ENCODE data around the gene CECR2.

The CECR2 gene

DNA sequence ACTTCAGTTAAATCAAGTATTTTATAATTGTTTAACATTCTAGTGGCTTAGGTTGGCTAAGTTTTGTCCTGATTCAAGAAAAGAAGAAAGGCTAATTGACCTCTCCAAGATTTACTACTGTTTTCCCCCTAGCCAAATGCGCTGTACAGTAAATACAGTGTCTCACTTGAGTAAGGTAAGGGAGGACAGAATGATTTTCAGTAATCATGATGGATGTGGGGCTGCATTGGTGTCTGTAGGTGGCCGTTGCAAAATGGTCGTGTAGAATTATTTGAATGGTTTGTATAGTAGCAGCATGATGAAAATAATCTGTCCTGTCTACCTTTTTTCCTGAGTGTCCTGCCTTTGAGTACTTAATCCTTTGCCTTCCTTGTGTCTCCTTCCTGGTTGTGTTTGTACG, 4.6 kb downstream of the CECR2 start:
- H3K36me3 Mint-ChIP-seq, result no peaks in the 10 kb centered on the region
- DNase-seq, result no peak
- CTCF ChIA-PET, result no interaction called here
- H3K27ac Mint-ChIP-seq, result no peak overlapping the region
- peaks cover 55% of the 10 kb centered on the region for H3K27me3 Mint-ChIP-seq
- H3K9me3 Mint-ChIP-seq, result no peaks in the 10 kb centered on the region
- H3K4me3 Mint-ChIP-seq, result no peak overlapping the region
- peaks cover 6% of the 10 kb centered on the region for H3K4me1 Mint-ChIP-seq

DNA sequence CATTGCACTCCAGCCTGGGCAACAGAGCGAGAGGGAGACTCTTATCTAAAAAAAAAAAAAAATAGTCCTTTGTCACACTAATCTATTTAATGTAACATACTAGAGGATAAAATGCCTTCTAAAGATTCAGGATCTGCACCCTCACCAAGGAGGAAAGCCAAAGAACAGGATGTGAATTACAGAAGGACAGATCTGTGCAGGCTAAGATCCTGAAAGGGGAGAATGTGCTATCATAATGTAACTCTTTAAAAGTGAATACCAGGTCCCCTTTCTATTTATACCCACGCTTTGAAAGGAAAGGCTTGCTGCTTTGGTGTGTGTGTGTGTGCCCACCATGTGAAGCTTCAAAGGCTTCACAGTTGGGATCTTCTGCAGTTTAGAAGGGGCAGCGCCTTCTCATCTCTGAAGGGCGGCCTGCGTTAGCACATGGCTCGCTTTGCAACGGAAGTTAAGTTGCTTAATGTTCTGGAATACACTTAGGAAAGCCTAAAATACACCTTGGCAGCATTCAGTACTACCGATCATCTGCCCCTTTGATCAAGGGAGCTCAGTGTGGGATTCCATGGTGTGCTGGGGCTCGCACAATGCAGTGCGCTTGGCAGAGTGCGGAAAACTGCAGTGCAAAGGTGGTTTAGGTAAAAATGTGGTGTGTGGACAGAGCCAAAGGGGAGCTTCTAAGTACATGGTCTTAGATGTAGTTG, 6.8 kb downstream of the CECR2 start:
- H3K36me3 Mint-ChIP-seq, result no peaks in the 10 kb centered on the region

GRCh38 chr22:17376950-17377349, 7.7 kb downstream of the CECR2 start:
- CTCF ChIA-PET, result no interaction called here
- H3K36me3 Mint-ChIP-seq, result no peaks in the 10 kb centered on the region
- H3K27me3 Mint-ChIP-seq, result peaks cover 45% of the 10 kb centered on the region
- no peaks in the 10 kb centered on the region for H3K9me3 Mint-ChIP-seq
- H3K4me1 Mint-ChIP-seq, result peaks cover 3% of the 10 kb centered on the region
- DNase-seq, result no peak
- no peak overlapping the region for H3K4me3 Mint-ChIP-seq
- no peak overlapping the region for H3K27ac Mint-ChIP-seq

More for the DNA sequence above, 6.8 kb downstream of the CECR2 start:
- Mint-ChIP-seq H3K27ac (no peak overlapping the region), H3K4me1 (peaks cover 4% of the 10 kb centered on the region), H3K9me3 (no peaks in the 10 kb centered on the region), H3K4me3 (no peak overlapping the region), H3K27me3 (peaks cover 54% of the 10 kb centered on the region)
- no peak for DNase-seq
- CTCF ChIA-PET, result no interaction called here

- H3K36me3 Mint-ChIP-seq, result no peaks in the 10 kb centered on the region
- CTCF ChIA-PET, result no interaction called here
- H3K9me3 Mint-ChIP-seq, result no peaks in the 10 kb centered on the region
- H3K27me3 Mint-ChIP-seq, result peaks cover 25% of the 10 kb centered on the region
- no peak overlapping the region for H3K27ac Mint-ChIP-seq
- H3K4me1 Mint-ChIP-seq, result peaks cover 3% of the 10 kb centered on the region
- H3K4me3 Mint-ChIP-seq, result no peak overlapping the region
- DNase-seq, result no peak
Observed at GRCh38 chr22:17379944-17380343, 10.7 kb downstream of the CECR2 start.

GRCh38 chr22:17380359-17381087, 11.3 kb downstream of the CECR2 start:
- no peaks in the 10 kb centered on the region for H3K36me3 Mint-ChIP-seq
- H3K27ac Mint-ChIP-seq, result no peak overlapping the region
- CTCF ChIA-PET, result interaction anchor here (0.5 kb wide), 1 partner anchor 307 kb away, joined by 3 read pairs; no protein-coding TSS in a partner anchor
- no peak for DNase-seq
- peaks cover 22% of the 10 kb centered on the region for H3K27me3 Mint-ChIP-seq
- no peaks in the 10 kb centered on the region for H3K9me3 Mint-ChIP-seq
- no peak overlapping the region for H3K4me3 Mint-ChIP-seq
- H3K4me1 Mint-ChIP-seq, result peaks cover 3% of the 10 kb centered on the region

GRCh38 chr22:17381192-17381913, 12.1 kb downstream of the CECR2 start:
- no peak for DNase-seq
- peaks cover 17% of the 10 kb centered on the region for H3K27me3 Mint-ChIP-seq
- peaks cover 3% of the 10 kb centered on the region for H3K4me1 Mint-ChIP-seq
- H3K27ac Mint-ChIP-seq, result no peak overlapping the region
- no peaks in the 10 kb centered on the region for H3K36me3 Mint-ChIP-seq
- no peaks in the 10 kb centered on the region for H3K9me3 Mint-ChIP-seq
- H3K4me3 Mint-ChIP-seq, result no peak overlapping the region
- CTCF ChIA-PET, result no interaction called here

GRCh38 chr22:17384612-17385330, 15.5 kb downstream of the CECR2 start:
- Mint-ChIP-seq H3K27ac (no peak overlapping the region), H3K4me1 (peaks cover 2% of the 10 kb centered on the region), H3K36me3 (no peaks in the 10 kb centered on the region), H3K27me3 (peaks cover 2% of the 10 kb centered on the region), H3K9me3 (no peaks in the 10 kb centered on the region), H3K4me3 (no peak overlapping the region)
- CTCF ChIA-PET, result no interaction called here
- no peak for DNase-seq

DNA sequence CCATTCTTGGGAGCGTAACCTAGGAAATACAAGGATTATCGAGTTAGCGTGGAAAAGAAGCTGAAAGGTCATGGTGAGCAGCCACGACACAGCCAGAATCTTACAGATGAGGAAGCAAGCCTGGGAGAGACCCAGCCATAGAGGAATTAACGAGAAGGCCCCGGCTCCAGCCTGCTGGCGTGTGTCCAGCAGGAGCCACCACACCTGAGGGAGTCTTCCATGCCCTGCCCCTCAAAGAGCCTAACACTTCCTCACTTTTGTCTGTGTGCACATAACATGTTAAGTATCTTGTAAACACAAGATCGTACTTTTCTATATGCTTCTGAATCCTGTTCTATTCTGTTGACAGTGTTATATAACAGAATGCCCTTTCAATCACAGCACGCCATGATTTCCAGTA, 18.1 kb downstream of the CECR2 start:
- no peak overlapping the region for H3K4me3 Mint-ChIP-seq
- no peaks in the 10 kb centered on the region for H3K4me1 Mint-ChIP-seq
- no peak for DNase-seq
- H3K27me3 Mint-ChIP-seq, result no peaks in the 10 kb centered on the region
- no peaks in the 10 kb centered on the region for H3K36me3 Mint-ChIP-seq
- no peak overlapping the region for H3K27ac Mint-ChIP-seq
- no peaks in the 10 kb centered on the region for H3K9me3 Mint-ChIP-seq
- CTCF ChIA-PET, result no interaction called here

DNA sequence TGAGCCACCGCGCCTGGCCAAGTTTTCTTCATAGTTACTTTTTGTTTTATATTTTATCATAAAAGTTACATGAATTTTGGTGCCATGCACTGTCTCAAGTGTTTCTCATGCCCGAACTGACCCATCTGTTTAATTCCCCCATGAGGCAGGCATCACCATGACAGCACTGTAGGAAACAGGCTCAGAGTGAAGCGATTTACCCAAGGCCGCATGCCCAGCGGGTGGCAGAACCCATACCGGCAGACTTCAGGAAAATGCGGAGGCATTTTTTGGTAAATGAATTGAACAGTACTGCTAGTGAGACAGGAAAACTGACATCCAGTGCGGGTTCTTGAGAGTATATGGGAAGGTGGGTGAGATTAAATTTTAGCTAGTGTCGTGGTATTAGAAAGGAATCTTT, 19.0 kb downstream of the CECR2 start:
- Mint-ChIP-seq H3K4me3 (no peak overlapping the region), H3K27me3 (no peaks in the 10 kb centered on the region), H3K27ac (no peak overlapping the region), H3K4me1 (no peaks in the 10 kb centered on the region), H3K9me3 (no peaks in the 10 kb centered on the region), H3K36me3 (no peaks in the 10 kb centered on the region)
- no peak for DNase-seq
- CTCF ChIA-PET, result no interaction called here

- no peaks in the 10 kb centered on the region for H3K4me1 Mint-ChIP-seq
- H3K9me3 Mint-ChIP-seq, result no peaks in the 10 kb centered on the region
- no peak for DNase-seq
- no peaks in the 10 kb centered on the region for H3K27me3 Mint-ChIP-seq
- H3K27ac Mint-ChIP-seq, result no peak overlapping the region
- no peak overlapping the region for H3K4me3 Mint-ChIP-seq
- CTCF ChIA-PET, result interaction anchor here (0.8 kb wide), 1 partner anchor 77 kb away, joined by 3 read pairs; no protein-coding TSS in a partner anchor
- H3K36me3 Mint-ChIP-seq, result no peaks in the 10 kb centered on the region
Observed at GRCh38 chr22:17390087-17390486, 20.8 kb downstream of the CECR2 start.

DNA sequence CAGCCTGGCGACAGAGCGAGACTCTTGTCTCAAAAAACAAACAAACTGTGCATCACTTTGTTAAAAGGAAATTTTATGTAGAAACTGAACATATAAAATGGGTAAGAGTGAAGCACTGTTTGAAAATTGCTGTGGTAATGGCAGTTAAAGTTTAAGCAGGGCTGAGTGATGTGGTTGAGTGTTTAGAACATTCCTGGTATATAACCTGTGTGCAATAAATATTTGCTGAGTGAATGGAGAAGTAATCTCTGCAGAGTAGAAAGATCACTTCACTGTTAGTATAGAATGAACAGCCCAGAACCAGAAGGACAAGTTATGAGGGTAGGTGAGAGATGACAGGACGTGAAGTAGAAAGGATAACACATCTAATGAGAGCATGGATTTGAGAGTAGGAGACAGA, 27.3 kb downstream of the CECR2 start:
- Mint-ChIP-seq H3K27me3 (no peaks in the 10 kb centered on the region), H3K4me1 (no peaks in the 10 kb centered on the region), H3K36me3 (no peaks in the 10 kb centered on the region), H3K27ac (no peak overlapping the region), H3K4me3 (no peak overlapping the region), H3K9me3 (no peaks in the 10 kb centered on the region)
- no peak for DNase-seq
- CTCF ChIA-PET, result no interaction called here

GRCh38 chr22:17397756-17398547, 28.7 kb downstream of the CECR2 start:
- Mint-ChIP-seq H3K27ac (no peak overlapping the region), H3K4me1 (no peaks in the 10 kb centered on the region), H3K27me3 (no peaks in the 10 kb centered on the region), H3K36me3 (no peaks in the 10 kb centered on the region), H3K9me3 (no peaks in the 10 kb centered on the region), H3K4me3 (no peak overlapping the region)
- CTCF ChIA-PET, result no interaction called here
- DNase-seq, result no peak

DNA sequence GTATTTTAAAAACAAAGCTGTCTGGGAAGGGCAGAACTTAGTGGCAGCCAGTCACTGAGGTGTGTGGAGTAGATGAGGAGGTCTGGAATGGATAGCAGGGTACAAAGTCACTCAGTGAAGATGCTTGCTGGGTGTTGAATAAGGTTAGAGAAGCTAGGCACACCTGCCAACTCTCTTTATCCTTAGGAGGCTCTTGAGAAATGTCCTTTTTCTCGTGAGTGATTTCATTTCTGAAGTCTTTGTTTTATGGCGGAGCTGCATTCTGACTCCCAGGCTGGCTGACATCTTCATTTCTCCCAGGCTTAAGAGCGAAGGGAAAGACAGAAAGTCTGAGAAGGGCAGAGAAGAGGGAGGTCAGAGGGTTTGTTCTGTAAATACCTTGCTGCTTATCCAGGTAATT, 31.0 kb downstream of the CECR2 start:
- no peaks in the 10 kb centered on the region for H3K9me3 Mint-ChIP-seq
- no peak overlapping the region for H3K4me3 Mint-ChIP-seq
- no peaks in the 10 kb centered on the region for H3K27me3 Mint-ChIP-seq
- no peaks in the 10 kb centered on the region for H3K36me3 Mint-ChIP-seq
- no peak overlapping the region for H3K27ac Mint-ChIP-seq
- no peaks in the 10 kb centered on the region for H3K4me1 Mint-ChIP-seq
- no peak for DNase-seq
- CTCF ChIA-PET, result no interaction called here

- Mint-ChIP-seq H3K9me3 (no peaks in the 10 kb centered on the region), H3K27ac (no peak overlapping the region), H3K4me1 (no peaks in the 10 kb centered on the region), H3K36me3 (no peaks in the 10 kb centered on the region), H3K27me3 (no peaks in the 10 kb centered on the region), H3K4me3 (no peak overlapping the region)
- CTCF ChIA-PET, result no interaction called here
- DNase-seq, result no peak
Observed at GRCh38 chr22:17401728-17402127, 32.5 kb downstream of the CECR2 start.
